GM21576 (cell line): ENCODE measurements around the gene COBL.

Experiments
- ATAC-seq: cut with Tn5 transposase; IDR thresholded peaks from one replicate; pipeline ENCODE4 v1.9.1; 2021; ENCODE audit warnings: mild to moderate bottlenecking, moderate library complexity; ENCODE audit not compliant: unreplicated experiment

COBL gene

DNA sequence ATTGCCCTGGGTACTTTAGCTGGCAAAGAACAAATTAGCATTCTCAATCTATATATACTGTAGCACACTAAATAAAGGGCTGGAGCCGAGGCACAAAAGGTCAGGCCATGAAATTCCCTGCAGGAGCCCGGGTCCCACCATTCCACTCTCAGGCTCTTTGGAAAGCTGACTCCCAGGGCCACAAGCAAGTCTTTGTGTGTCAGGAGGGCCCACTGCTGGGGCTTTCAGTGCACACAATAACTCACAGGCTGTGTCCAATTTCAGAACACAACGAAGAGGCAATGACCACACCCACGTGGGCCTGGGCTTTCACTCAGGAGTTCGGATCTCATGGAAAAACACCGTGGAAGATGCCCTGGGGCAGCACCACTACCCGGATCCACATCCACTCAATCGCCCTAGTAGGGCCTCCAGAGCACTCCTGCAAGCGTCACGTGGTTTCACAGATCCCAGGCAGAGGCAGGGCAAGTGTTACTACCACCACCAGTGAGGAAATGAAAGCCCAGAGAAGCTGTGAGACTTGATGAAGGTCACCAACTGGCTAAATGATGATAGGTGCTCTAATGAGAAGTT lies 60.3 kb downstream of the COBL start:
- no peak for ATAC-seq

DNA sequence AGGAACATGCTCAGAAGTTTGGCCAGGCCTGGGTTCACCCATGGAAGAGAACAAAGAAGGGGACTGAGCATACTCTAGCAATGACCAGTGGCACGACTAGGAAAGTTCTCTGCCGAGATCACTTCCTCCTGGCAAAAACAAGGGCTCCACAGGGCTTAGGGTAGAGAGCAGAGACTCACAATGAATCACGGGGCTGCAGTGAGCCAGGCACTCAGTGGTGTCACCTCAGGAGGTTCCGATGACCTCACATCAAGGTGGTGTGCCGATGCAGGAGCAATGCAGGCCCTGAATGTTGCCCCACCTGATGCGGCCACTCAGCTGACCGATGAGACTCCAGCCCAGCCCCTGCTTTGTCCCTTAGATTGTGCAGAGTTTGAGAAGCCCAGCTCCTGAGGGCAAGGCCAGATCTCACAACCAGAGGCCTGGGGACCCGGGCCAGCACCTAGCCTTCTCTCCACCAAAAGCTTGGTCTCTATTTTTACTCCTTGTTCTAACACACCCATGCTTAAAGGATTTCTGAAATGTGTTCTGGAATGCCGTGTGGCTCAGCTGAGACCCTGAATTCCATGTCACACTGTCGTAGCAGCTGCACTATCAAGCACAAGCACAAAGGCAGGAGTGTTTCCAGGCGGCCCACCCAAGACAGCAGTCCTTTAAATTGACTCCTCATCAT lies 60.9 kb downstream of the COBL start:
- no peak for ATAC-seq

DNA sequence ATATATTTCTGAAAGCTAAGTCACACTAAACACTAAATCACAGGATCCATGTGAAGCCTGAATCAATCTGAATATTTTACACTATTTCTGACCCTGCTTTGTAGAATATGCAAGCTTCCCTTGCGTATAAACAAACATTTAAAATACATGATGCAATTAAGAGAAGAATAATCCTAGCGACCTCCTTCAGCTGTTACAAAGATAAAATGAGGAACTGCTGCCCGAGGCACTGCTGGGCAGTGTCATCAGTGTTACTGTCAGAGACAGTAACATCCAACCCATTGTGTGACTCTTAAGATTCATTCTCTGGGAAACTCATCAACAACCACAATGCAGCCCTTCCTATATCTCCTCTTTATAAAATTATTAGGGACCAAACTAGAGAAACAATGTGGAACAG lies 61.6 kb downstream of the COBL start:
- ATAC-seq, result no peak

DNA sequence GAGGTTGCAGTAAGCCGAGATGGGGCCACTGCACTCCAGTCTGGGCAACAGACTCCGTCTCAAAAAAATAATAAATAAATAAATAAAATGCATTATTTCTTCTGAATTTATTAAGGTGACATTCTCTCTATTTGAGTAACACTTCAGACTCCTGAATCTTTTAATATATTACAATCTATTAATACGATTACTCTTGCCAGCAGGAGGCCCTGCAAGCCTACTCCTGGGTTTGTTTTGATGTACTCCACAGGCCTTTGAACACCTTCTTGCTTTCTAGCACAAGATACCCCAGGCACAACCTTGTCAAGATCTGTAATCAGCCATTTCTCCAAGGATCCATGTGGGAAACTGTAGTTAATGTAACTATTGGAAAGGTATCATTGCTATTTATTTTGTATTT lies 63.5 kb downstream of the COBL start:
- ATAC-seq, result no peak

DNA sequence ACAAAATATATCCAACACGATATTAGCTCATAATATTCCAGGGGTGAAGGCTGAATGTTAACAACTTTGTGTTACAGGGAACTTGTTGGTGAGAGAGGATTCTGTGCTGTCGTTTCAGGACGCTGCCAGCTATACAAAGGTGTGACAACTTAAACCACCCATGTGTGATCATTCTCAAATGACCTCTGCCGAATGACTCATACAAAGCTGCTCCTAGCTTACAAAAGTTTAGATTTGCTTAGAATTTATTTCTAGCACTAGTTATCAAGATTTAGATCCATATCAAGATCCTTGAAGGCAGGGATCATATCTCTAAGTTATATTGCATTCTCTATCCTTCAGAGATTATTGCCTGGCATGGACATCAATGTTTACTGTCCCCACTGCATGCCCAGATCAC lies 65.3 kb downstream of the COBL start:
- ATAC-seq, result no peak

DNA sequence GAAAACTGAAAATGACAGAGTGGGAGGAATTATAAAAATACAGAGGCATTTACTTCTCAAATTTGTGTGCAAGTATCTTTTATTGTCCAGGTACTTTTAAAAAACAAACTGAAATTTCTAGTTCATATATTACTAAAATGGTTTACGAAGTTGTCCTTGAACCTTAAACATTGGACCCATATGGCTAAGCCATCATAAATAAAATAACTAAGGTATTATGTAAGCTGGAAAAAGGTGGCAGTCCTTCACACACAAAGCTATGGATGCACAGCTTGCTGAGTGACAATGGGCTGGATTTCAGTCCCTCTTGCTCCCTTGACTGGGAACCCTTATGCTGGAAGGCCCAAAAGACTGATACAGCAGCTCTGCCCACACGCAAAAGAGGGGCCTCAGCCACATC lies 66.1 kb downstream of the COBL start:
- no peak for ATAC-seq

DNA sequence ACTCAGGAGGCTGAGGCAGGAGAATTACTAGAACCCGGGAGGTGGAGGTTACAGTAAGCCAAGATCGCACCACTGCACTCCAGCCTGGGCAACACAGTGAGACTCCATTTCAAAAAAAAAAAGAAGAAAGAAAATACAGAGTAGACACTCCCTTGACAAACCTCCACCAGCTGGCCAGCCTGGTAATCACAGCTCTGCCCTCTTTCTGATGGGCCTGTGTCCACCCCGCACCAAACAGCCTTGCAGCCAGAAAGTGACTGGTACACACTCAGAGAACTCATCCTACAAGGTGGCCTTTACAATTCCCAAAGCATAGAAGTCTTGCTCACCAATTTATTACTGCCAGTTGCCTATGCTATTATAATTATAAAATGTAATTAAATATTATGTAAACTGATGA lies 66.6 kb downstream of the COBL start:
- ATAC-seq, result no peak

DNA sequence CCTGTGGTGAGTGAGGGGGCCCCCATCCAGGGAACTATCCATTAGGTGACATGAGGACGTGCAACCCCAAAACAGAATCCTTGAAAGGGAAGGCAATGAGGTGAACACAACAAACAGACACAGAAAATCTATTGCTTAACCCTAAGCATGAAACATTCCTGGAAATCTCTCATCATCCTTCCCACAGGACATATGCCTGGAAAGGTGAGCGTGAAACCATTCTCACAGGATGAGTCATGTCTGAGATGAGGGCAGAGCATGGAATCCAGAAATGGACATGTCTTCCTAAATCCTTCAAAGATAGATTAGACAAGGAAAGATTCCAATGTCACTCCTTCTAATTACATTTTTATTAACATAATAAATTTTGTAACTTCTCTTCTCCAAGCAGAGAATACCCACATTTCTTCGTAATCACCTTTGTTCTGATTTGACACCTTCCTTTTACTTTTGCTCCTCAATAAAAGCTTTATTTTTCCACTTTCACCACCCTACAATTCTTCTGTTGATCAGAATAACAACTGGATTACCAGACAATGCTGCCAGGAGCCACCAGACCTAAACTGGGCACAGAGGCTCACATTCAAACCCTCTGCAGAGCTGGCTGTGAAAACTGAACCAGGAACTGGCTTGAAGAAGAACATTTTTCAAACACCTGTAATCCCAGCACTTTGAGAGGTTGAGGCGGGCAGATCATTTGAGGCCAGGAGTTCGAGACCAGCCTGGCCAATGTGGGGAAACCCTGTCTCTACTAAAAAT lies 67.2 kb downstream of the COBL start:
- ATAC-seq, result no peak

DNA sequence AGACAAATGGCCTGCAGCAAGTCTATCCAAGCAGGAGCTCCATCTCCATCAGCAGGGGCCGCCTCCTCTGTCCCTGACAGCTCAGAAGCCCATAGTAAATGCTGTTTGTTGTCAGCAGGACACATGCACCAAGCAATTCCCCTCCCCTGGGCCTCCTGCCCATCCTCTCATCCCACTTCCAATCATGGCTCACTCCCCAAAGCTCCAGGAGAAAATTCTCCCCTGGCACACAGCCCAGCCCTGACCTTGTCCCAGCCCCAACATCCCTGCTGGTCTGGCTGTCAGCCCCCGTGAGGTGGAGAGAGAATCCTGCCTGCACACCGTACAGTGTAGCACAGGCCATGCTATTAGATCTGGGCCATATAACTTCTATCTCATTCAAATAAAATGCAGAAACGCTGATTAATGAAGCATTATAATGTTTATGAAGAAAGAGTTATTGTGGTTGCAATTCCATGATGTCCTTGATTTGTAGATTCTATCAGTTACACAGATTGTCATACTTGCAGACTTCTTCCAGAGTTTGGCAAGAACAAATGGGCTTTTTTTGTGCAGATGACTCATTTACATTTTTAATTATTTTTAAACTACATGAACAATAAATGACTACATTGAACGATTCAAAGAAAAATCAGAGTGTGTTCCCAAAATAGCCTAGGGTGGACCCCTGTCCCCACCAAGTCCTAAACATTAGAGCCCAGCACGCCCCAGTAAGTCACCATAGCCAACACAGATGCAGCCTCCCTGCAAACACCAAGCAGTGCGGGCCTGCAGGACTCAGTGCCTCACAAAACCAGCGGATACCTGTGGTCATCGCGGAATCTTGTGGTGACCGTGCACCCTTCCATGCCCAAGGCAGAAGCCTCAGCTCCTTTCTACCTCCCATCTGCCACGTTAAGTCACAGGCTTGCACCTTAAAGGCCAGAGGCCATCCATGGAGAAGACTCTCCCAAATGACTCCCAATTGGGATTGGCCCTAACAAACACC lies 70.1 kb downstream of the COBL start:
- ATAC-seq, result no peak

DNA sequence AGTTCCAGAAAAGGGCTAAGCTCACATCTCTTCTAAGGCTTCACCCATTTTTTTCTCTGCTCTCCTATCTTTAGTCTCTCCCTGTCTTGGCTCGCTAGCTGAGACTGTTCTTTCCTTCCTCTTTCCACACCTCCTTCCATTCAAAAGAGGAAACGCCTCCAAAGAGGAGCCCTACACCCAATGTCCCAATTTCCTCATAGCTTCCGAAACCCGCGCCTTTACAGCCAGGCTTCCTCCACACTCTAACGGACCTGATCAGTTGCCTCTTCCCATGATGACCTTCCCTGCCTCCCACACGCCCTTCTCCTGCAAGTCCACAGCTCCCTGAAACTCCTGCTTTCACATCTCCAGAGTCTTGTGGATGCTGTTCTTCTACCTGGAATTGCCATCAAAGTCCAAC lies 71.7 kb downstream of the COBL start:
- ATAC-seq, result no peak

DNA sequence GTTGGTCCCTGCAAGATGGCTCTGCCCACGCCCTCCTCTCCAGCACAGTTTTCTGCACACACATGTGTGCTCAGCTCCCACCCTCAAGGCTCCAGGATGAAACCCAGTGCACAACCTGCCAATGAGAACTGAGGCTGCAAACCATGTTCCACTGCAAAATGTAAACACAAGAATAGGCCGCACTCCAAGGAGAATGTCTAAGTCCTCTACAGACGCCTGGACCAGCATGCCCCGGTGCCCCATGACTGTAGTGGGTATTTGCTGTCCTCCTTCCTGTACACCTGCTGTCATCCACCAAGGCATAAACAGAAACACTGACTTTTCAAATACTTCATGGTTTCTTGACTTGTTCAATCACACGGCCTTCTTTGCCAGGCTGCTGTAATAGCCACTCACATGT lies 72.6 kb downstream of the COBL start:
- no peak for ATAC-seq

DNA sequence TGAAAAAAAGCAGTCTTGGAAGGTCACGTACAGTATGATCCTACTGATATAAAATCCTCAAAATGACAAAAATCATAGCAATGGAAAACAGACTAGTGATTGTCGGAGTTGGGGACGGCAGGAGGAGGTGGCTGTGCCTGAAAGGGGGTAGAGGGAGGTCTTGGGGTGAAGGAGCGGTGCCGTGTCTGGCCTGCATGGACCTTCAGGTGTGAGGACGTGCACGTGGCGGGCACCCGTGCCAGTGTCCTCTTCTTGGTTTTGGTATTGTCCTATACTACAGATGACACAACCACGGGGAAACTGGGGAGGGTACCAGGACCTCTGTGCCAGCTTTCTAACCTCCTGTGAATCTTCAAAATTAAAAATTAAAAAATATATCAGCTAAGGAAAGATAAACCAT lies 73.0 kb downstream of the COBL start:
- ATAC-seq, result no peak

DNA sequence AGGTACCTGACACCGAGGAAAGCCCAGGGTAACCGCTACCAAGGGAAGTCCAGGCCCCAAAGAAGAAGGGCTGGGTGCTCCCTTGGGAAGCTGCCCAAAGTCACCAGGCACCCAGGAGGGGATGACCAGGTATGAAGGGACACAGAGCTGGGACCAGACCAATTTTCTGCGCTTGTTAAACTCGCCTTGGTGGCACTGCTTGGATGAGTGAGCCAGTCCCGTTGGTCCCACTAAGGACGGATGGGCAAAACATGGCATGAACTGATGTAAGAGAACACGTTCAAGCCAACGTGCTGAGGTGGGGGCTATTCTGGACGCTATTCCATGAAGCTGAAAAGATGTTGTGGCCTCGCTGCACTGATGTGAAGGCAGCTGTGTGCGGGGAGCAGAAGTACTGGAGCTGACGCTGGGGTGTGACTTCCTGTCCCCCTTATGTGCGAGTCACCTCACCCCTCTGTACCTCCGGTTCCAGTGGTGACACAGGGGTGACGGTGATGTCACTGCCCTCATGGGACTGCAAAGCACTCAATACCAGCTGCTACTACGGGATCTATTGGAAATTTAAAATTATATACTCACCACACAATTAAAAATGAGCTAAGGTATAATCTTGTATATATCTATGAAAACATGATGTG lies 73.6 kb downstream of the COBL start:
- no peak for ATAC-seq

DNA sequence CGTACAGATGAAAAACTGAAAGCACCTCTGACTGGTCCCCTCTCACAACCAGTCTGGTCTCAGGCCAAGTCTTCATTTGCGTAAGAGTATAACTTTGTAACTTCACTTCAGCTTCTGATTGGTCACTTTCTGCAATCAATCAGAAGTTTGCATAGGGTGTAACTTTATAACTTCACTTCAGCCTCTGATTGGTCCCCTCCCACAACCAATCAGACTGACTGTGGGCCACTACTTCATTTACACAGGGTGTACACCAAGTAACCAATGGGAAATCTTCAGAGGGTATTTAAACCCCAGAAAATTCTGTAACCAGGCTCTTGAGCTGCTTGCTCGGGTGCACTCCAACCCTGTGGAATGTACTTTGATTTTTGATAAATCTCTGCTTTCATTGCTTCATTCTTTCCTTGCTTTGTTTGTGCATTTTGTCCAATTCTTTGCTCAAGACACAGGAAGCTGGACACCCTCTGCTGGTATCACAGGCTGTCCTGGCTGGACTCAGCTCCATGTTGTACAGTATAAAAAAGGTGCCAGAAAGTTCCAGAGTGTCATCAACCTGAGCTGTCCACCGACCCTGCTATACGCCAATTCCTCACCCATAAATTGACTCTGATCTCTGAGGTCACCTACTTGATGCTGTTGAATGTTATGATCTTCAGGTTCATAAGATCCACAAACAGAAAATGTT lies 74.5 kb downstream of the COBL start:
- ATAC-seq, result no peak

DNA sequence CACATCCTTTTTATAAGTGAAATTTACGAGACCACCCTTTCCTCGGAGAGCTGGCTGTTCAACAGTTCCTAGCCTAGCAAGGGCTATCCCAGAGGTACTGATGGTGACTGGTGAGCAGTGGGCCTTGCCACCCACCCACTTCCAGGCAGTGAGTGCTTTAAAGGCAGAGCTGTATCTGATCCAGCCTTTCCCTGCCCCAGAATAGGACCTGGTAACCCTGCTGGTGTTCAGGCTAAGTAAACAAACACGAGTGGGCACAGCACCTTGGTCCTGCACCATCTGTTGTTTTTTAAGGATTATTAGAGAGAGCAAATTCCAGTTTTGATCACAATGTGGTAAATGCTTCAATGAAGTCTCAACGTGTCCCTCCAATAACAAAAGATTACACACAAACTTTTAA lies 75.7 kb downstream of the COBL start:
- no peak for ATAC-seq

DNA sequence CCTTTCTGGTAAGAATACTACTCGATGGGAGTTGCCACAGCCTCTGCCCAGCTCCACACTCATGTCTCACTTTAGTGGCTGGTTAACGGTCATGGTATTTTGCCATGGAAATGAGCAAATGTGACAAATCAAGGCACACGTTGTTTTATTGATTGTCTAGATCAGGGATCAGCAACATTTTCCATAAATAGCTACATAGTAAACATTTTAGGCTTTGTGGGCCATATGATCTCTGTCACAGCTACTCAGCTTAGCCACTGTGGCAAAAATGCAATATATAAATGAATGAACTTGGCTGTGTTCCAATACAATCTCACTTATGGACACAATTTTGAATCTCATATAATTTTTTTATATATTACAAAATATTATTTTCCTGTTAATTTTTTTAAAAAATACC lies 76.9 kb downstream of the COBL start:
- ATAC-seq, result no peak

DNA sequence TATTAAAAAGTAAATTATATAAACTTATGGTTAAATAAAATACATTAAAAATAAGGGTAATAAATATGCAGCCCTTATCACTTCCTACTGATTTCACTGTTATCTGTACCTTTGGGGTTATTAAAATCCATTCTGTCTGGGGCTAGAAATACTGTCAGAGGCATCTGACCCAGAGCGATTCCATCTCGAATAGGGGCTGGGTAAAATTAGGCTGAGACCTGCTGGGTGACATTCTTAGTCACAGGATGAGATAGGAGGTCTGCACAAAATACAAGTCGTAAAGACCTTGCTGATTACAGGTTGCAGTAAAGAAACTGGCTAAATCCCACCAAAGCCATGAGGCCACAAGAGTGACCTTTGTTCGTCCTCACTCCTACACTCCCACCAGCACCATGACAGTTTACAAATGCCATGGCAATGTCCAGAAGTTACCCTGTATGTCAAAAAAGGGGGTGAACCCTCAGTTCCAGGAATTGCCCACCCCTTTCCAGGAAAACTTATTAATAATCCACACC lies 77.6 kb downstream of the COBL start:
- ATAC-seq, result no peak

DNA sequence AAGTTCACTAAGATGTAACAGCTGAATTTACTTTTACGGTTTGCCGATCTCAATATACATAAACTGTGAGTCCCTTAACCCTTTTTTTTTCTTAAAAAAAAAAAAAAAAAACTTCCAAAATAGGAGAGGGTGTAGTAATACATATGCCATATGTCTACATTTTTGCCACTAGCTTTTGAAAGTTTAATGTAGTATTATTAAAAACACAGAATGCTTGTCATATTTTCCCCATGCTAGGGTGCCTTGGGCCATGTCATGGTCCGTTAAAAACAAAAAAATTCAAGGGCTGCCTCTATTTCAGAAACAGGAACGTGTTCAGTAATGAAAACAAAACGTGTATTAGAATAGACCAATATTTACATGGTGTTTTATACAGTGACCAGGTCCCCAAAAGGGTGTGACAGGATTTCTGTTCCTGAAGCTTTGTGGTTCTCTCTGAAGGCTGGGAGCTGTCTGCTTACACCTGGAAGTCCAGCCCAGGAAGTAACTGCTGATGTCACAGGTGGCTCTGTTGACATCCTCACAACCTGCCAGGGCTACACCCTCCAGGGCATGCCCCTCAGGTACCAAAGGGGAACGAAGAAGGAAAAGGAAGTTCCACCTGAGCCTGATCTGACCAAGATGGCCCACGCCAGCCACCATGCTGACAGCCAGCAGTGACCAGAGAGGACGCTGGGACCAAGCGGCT lies 79.0 kb downstream of the COBL start:
- no peak for ATAC-seq

DNA sequence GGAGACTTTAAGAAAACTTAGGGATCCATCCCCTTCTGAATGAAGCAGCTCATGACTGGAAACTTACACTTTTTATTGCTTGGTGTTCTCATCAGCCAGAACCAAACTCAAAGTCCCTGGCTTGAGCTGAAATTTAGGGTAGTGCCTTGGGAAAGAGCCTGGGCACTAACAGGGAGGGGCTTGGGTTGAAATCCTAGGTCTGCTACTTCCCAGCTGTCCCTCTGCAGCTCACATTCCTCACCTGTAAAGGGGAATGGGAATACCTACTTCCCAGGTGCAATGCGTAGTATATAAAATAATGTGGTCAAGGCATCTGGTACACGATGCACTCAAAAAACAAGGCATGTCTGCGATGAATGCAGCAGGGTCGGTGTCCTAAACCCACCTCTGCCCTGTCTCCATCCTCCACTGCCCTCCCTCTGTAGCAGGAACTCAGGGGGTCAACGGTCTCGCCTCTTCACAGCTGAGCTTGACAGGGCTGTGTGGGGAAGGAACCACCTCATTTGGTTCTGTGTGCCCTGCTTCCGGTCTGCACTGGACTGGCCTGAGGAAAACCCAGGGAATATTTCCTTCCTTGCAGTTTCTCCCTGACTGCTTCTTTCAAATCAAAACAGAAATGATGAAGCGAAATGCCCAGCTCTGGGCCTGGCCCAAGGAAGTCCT lies 80.0 kb downstream of the COBL start:
- ATAC-seq, result no peak
